ENCODE results near the gene ZMYND8. TPM values are rescaled to one million over a fixed set of nuclear protein-coding genes. Genes with fewer than 3 reads are reported as not detected.
A peak's percentile ranks its signal among the peaks of the same experiment; 100 is the strongest.
"Not testable (repeated sequence)": the region's sequence is repeated elsewhere in the genome, so short reads cannot be mapped to it uniquely, and the experiment has no call there.

Gene ZMYND8
- total and polyA plus RNA-seq, 9 donors, result 12.2 to 18.9 (median 16.0) TPM

GRCh38 chr20:47181056-47181862 is 175.2 kb downstream of the ZMYND8 start:
- 75% methylated on average over 2 of the region's 5 CpGs for whole genome bisulfite sequencing (ENCODE audit: insufficient coverage)
- H3K4me3 ChIP-seq (ENCODE audit: low read length), result no peak overlapping the region
- no peaks in the 10 kb centered on the region for H3K9me3 ChIP-seq (replicated peaks; ENCODE audit: control insufficient read depth, low read depth, low read length)
- no peaks in the 10 kb centered on the region for H3K27me3 ChIP-seq (ENCODE audit: control insufficient read depth, insufficient read depth, low read length)
- H3K36me3 ChIP-seq (ENCODE audit: control insufficient read depth, insufficient read depth, low read length), result no peaks in the 10 kb centered on the region
- DNase-seq, result peak; percentile 52
- peaks cover 4% of the 10 kb centered on the region for H3K4me1 ChIP-seq (ENCODE audit: control insufficient read depth, insufficient read depth, low read length)
- H3K27ac ChIP-seq (ENCODE audit: low read length), result no peak overlapping the region

- Histone ChIP-seq H3K9me3 (replicated peaks; ENCODE audit: control insufficient read depth, low read depth, low read length) (no peaks in the 10 kb centered on the region), H3K4me3 (ENCODE audit: low read length) (no peak overlapping the region), H3K27me3 (ENCODE audit: control insufficient read depth, insufficient read depth, low read length) (no peaks in the 10 kb centered on the region), H3K36me3 (ENCODE audit: control insufficient read depth, insufficient read depth, low read length) (no peaks in the 10 kb centered on the region), H3K27ac (ENCODE audit: low read length) (no peak overlapping the region), H3K4me1 (ENCODE audit: control insufficient read depth, insufficient read depth, low read length) (peaks cover 4% of the 10 kb centered on the region)
- no peak for DNase-seq
Observed at GRCh38 chr20:47179267-47179666, 177.2 kb downstream of the ZMYND8 start.

- Histone ChIP-seq H3K4me1 (ENCODE audit: control insufficient read depth, insufficient read depth, low read length) (peaks cover 4% of the 10 kb centered on the region), H3K27ac (ENCODE audit: low read length) (no peak overlapping the region), H3K27me3 (ENCODE audit: control insufficient read depth, insufficient read depth, low read length) (no peaks in the 10 kb centered on the region), H3K9me3 (replicated peaks; ENCODE audit: control insufficient read depth, low read depth, low read length) (no peaks in the 10 kb centered on the region), H3K36me3 (ENCODE audit: control insufficient read depth, insufficient read depth, low read length) (no peaks in the 10 kb centered on the region), H3K4me3 (ENCODE audit: low read length) (no peak overlapping the region)
- DNase-seq, result no peak
- no CpG with 5 or more reads among the region's 1 CpG for WGBS (ENCODE audit: insufficient coverage)
Observed at GRCh38 chr20:47178851-47179250, 177.6 kb downstream of the ZMYND8 start.

GRCh38 chr20:47178277-47178676 is 178.2 kb downstream of the ZMYND8 start:
- Histone ChIP-seq H3K4me1 (ENCODE audit: control insufficient read depth, insufficient read depth, low read length) (no peaks in the 10 kb centered on the region), H3K9me3 (replicated peaks; ENCODE audit: control insufficient read depth, low read depth, low read length) (no peaks in the 10 kb centered on the region), H3K36me3 (ENCODE audit: control insufficient read depth, insufficient read depth, low read length) (no peaks in the 10 kb centered on the region), H3K27ac (ENCODE audit: low read length) (no peak overlapping the region), H3K27me3 (ENCODE audit: control insufficient read depth, insufficient read depth, low read length) (no peaks in the 10 kb centered on the region), H3K4me3 (ENCODE audit: low read length) (no peak overlapping the region)
- 58% methylated on average over 2 of the region's 3 CpGs for WGBS (ENCODE audit: insufficient coverage)
- no peak for DNase-seq

GRCh38 chr20:47176217-47176616 is 180.3 kb downstream of the ZMYND8 start:
- not testable (repeated sequence) for H3K27ac ChIP-seq (ENCODE audit: low read length); H3K36me3 ChIP-seq (ENCODE audit: control insufficient read depth, insufficient read depth, low read length); H3K27me3 ChIP-seq (ENCODE audit: control insufficient read depth, insufficient read depth, low read length); H3K4me1 ChIP-seq (ENCODE audit: control insufficient read depth, insufficient read depth, low read length); DNase-seq; H3K4me3 ChIP-seq (ENCODE audit: low read length); H3K9me3 ChIP-seq (replicated peaks; ENCODE audit: control insufficient read depth, low read depth, low read length)
- 82% methylated on average over 3 of the region's 5 CpGs for WGBS (ENCODE audit: insufficient coverage)

- no peaks in the 10 kb centered on the region for H3K9me3 ChIP-seq (replicated peaks; ENCODE audit: control insufficient read depth, low read depth, low read length)
- H3K4me1 ChIP-seq (ENCODE audit: control insufficient read depth, insufficient read depth, low read length), result peaks cover 3% of the 10 kb centered on the region
- H3K27ac ChIP-seq (ENCODE audit: low read length), result no peak overlapping the region
- 55% methylated on average over 5 of the region's 6 CpGs for WGBS (ENCODE audit: insufficient coverage)
- DNase-seq, result peak; percentile 44
- H3K4me3 ChIP-seq (ENCODE audit: low read length), result no peak overlapping the region
- H3K36me3 ChIP-seq (ENCODE audit: control insufficient read depth, insufficient read depth, low read length), result no peaks in the 10 kb centered on the region
- H3K27me3 ChIP-seq (ENCODE audit: control insufficient read depth, insufficient read depth, low read length), result no peaks in the 10 kb centered on the region
Observed at GRCh38 chr20:47175493-47175892, 181.0 kb downstream of the ZMYND8 start.

GRCh38 chr20:47174456-47175243 is 181.8 kb downstream of the ZMYND8 start:
- Histone ChIP-seq H3K27me3 (ENCODE audit: control insufficient read depth, insufficient read depth, low read length) (no peaks in the 10 kb centered on the region), H3K9me3 (replicated peaks; ENCODE audit: control insufficient read depth, low read depth, low read length) (no peaks in the 10 kb centered on the region), H3K4me3 (ENCODE audit: low read length) (no peak overlapping the region), H3K4me1 (ENCODE audit: control insufficient read depth, insufficient read depth, low read length) (peaks cover 3% of the 10 kb centered on the region), H3K27ac (ENCODE audit: low read length) (no peak overlapping the region), H3K36me3 (ENCODE audit: control insufficient read depth, insufficient read depth, low read length) (no peaks in the 10 kb centered on the region)
- no peak for DNase-seq
- WGBS (ENCODE audit: insufficient coverage), result 84% methylated on average over 14 of the region's 21 CpGs

GRCh38 chr20:47173596-47174216 is 182.8 kb downstream of the ZMYND8 start:
- WGBS (ENCODE audit: insufficient coverage), result 85% methylated on average over 5 of the region's 6 CpGs
- no peak overlapping the region for H3K4me3 ChIP-seq (ENCODE audit: low read length)
- H3K27me3 ChIP-seq (ENCODE audit: control insufficient read depth, insufficient read depth, low read length), result no peaks in the 10 kb centered on the region
- no peaks in the 10 kb centered on the region for H3K36me3 ChIP-seq (ENCODE audit: control insufficient read depth, insufficient read depth, low read length)
- no peak for DNase-seq
- no peak overlapping the region for H3K27ac ChIP-seq (ENCODE audit: low read length)
- H3K9me3 ChIP-seq (replicated peaks; ENCODE audit: control insufficient read depth, low read depth, low read length), result no peaks in the 10 kb centered on the region
- peaks cover 3% of the 10 kb centered on the region for H3K4me1 ChIP-seq (ENCODE audit: control insufficient read depth, insufficient read depth, low read length)

- H3K36me3 ChIP-seq (ENCODE audit: control insufficient read depth, insufficient read depth, low read length), result no peaks in the 10 kb centered on the region
- peaks cover 3% of the 10 kb centered on the region for H3K4me1 ChIP-seq (ENCODE audit: control insufficient read depth, insufficient read depth, low read length)
- DNase-seq, result no peak
- H3K27ac ChIP-seq (ENCODE audit: low read length), result no peak overlapping the region
- H3K4me3 ChIP-seq (ENCODE audit: low read length), result no peak overlapping the region
- WGBS (ENCODE audit: insufficient coverage), result 86% methylated on average over 9 of the region's 16 CpGs
- no peaks in the 10 kb centered on the region for H3K9me3 ChIP-seq (replicated peaks; ENCODE audit: control insufficient read depth, low read depth, low read length)
- H3K27me3 ChIP-seq (ENCODE audit: control insufficient read depth, insufficient read depth, low read length), result peaks cover 2% of the 10 kb centered on the region
Observed at GRCh38 chr20:47172579-47172978, 183.9 kb downstream of the ZMYND8 start.

- Histone ChIP-seq H3K4me1 (ENCODE audit: control insufficient read depth, insufficient read depth, low read length) (peaks cover 12% of the 10 kb centered on the region), H3K36me3 (ENCODE audit: control insufficient read depth, insufficient read depth, low read length) (no peaks in the 10 kb centered on the region), H3K27ac (ENCODE audit: low read length) (no peak overlapping the region), H3K4me3 (ENCODE audit: low read length) (no peak overlapping the region), H3K27me3 (ENCODE audit: control insufficient read depth, insufficient read depth, low read length) (peaks cover 2% of the 10 kb centered on the region), H3K9me3 (replicated peaks; ENCODE audit: control insufficient read depth, low read depth, low read length) (no peaks in the 10 kb centered on the region)
- 85% methylated on average over 8 of the region's 9 CpGs for WGBS (ENCODE audit: insufficient coverage)
- DNase-seq, result no peak
Observed at GRCh38 chr20:47167846-47168245, 188.7 kb downstream of the ZMYND8 start.
